H1 (cell line): ENCODE measurements around the gene DNAH1. TPM values are rescaled to one million over a fixed set of nuclear protein-coding genes. Genes with fewer than 3 reads are reported as not detected.

Experiments used
- CTCF ChIA-PET: fragments of 300-600 bp; sonication (Branson Sonifier 250); formaldehyde crosslinking; loops from one replicate; lab custom pipeline; 2021; ENCODE audit not compliant: partially characterized antibody; lab: Charles Lee
- POLR2A ChIA-PET: fragments of 300-600 bp; sonication (Branson Sonifier 250); formaldehyde crosslinking; loops from one replicate; lab custom pipeline; 2021; ENCODE audit warnings: inconsistent platforms; ENCODE audit not compliant: partially characterized antibody; lab: Charles Lee
- DNase-seq, 2 experiments: peaks; one replicate each; pipeline versions ENCODE4 v3.0.0 to v3.0.0-alpha.2; 2010 to 2022; ENCODE audit warnings: low spot score in 2 of 2, low read depth in 1 of 2, mixed read lengths in 1 of 2
- FAIRE-seq: peaks from 2 replicates; lab custom pipeline; 2011; peaks lifted over from hg19 to GRCh38; lab: Jason Lieb, UNC
- H2AFZ ChIP-seq: 2 replicates; pipeline ENCODE4 v1.8.1; 2012; ENCODE audit warnings: low read length, inconsistent platforms
- H2AK5ac ChIP-seq: 2 replicates; pipeline ENCODE4 v1.6.1; 2013; ENCODE audit warnings: low read depth, low read length
- H2BK120ac ChIP-seq: replicated peaks from 2 replicates; pipeline ENCODE3; 2013; ENCODE audit warnings: low read depth, low read length, inconsistent platforms
- H2BK12ac ChIP-seq: 2 replicates; pipeline ENCODE4 v1.6.1; 2013; ENCODE audit warnings: low read depth, low read length
- H2BK15ac ChIP-seq: 2 replicates; pipeline ENCODE4 v1.6.1; 2013; ENCODE audit warnings: low read length
- H2BK20ac ChIP-seq: 2 replicates; pipeline ENCODE4 v1.6.1; 2013; ENCODE audit warnings: low read length
- H2BK5ac ChIP-seq: 2 replicates; pipeline ENCODE4 v1.6.1; 2013; ENCODE audit warnings: low read depth, low read length
- H3K14ac ChIP-seq: 2 replicates; pipeline ENCODE4 v1.6.1; 2013; ENCODE audit warnings: inconsistent platforms; ENCODE audit not compliant: insufficient read length
- H3K18ac ChIP-seq: 2 replicates; pipeline ENCODE4 v1.6.1; 2013; ENCODE audit warnings: low read length; ENCODE audit errors: extremely low read depth
- H3K23ac ChIP-seq: 2 replicates; pipeline ENCODE4 v1.6.1; 2013; ENCODE audit warnings: inconsistent platforms; ENCODE audit not compliant: insufficient read length
- H3K23me2 ChIP-seq: 2 replicates; pipeline ENCODE4 v1.6.1; 2013; ENCODE audit warnings: low read depth, low read length
- H3K27ac ChIP-seq: 2 replicates; pipeline ENCODE4 v1.6.1; 2011; ENCODE audit warnings: low read depth, low read length, inconsistent platforms
- H3K27me3 ChIP-seq, 4 experiments: replicated peaks in 1 of 4; 1 replicate in 1 of 4; 2 replicates in 3 of 4; pipeline versions ENCODE4 v1.6.1 to v1.8.1; 2011 to 2013; ENCODE audit warnings: low read length in 3 of 4, mild to moderate bottlenecking in 3 of 4, inconsistent platforms in 2 of 4, mixed read lengths in 2 of 4, moderate library complexity in 1 of 4; ENCODE audit not compliant: control insufficient read depth in 3 of 4, insufficient read depth in 3 of 4; ENCODE audit errors: extremely low read depth in 1 of 4
- H3K36me3 ChIP-seq, 4 experiments: 2 replicates each; pipeline versions ENCODE4 v1.6.1 to v1.8.1; 2011 to 2013; ENCODE audit warnings: mild to moderate bottlenecking in 4 of 4, low read length in 3 of 4, moderate library complexity in 2 of 4, control low read depth in 1 of 4, inconsistent platforms in 1 of 4; ENCODE audit not compliant: insufficient read depth in 4 of 4, control insufficient read depth in 2 of 4
- H3K4ac ChIP-seq: replicated peaks from 2 replicates; pipeline ENCODE3; 2013; ENCODE audit warnings: low read length, low read depth, mixed read lengths, inconsistent platforms; ENCODE audit not compliant: insufficient read length
- H3K4me1 ChIP-seq, 4 experiments: replicated peaks in 1 of 4; 1 replicate in 1 of 4; 2 replicates in 3 of 4; pipeline versions ENCODE4 v1.6.1 to v1.8.1; 2011 to 2013; ENCODE audit warnings: low read length in 3 of 4, inconsistent platforms in 2 of 4, mixed read lengths in 1 of 4; ENCODE audit not compliant: insufficient read depth in 4 of 4, control insufficient read depth in 3 of 4
- H3K4me2 ChIP-seq, 2 experiments: 2 replicates each; pipeline versions ENCODE4 v1.6.1 to v1.8.1; 2011 to 2013; ENCODE audit warnings: low read depth in 2 of 2, low read length in 2 of 2, control low read depth in 1 of 2, inconsistent platforms in 1 of 2, mild to moderate bottlenecking in 1 of 2; ENCODE audit not compliant: insufficient read depth in 1 of 2
- H3K4me3 ChIP-seq, 4 experiments: fragments of 200-600, 300-600 bp in 1 of 4; sonication (generic), shearing (Covaris generic), sonication (Bioruptor Twin) in 1 of 4; 2 replicates each; pipeline versions ENCODE4 v1.5.1 to v1.8.1; 2011 to 2016; ENCODE audit warnings: low read length in 4 of 4, low read depth in 3 of 4, control low read depth in 2 of 4, inconsistent platforms in 2 of 4, mild to moderate bottlenecking in 2 of 4, mixed read lengths in 1 of 4, moderate library complexity in 1 of 4; ENCODE audit not compliant: insufficient read depth in 2 of 4; ENCODE audit errors: extremely low read depth in 1 of 4
- H3K56ac ChIP-seq: replicated peaks from 2 replicates; pipeline ENCODE3; 2013; ENCODE audit warnings: low read depth, mild to moderate bottlenecking, mixed read lengths, low read length, inconsistent platforms; ENCODE audit not compliant: insufficient read length
- H3K79me1 ChIP-seq: 2 replicates; pipeline ENCODE4 v1.6.1; 2013; ENCODE audit warnings: low read depth, low read length, control low read depth
- H3K79me2 ChIP-seq, 2 experiments: 2 replicates each; pipeline versions ENCODE4 v1.6.1 to v1.8.1; 2012 to 2013; ENCODE audit warnings: low read length in 2 of 2, mild to moderate bottlenecking in 2 of 2, inconsistent platforms in 1 of 2; ENCODE audit not compliant: insufficient read depth in 2 of 2, control insufficient read depth in 1 of 2
- H3K9ac ChIP-seq, 4 experiments: replicated peaks in 1 of 4; 1 replicate in 1 of 4; 2 replicates in 3 of 4; pipeline versions ENCODE4 v1.6.1 to v1.8.1; 2011 to 2013; ENCODE audit warnings: low read depth in 3 of 4, low read length in 3 of 4, control low read depth in 2 of 4, mild to moderate bottlenecking in 2 of 4, moderate library complexity in 2 of 4, inconsistent platforms in 1 of 4; ENCODE audit errors: extremely low read depth in 1 of 4
- H3K9me3 ChIP-seq, 2 experiments: 2 replicates each; pipeline versions ENCODE4 v1.6.1 to v1.8.1; 2012 to 2013; ENCODE audit warnings: mild to moderate bottlenecking in 2 of 2, moderate library complexity in 2 of 2, control low read depth in 1 of 2, inconsistent platforms in 1 of 2, low read depth in 1 of 2, low read length in 1 of 2, mixed read lengths in 1 of 2; ENCODE audit not compliant: insufficient read depth in 2 of 2
- H4K20me1 ChIP-seq, 2 experiments: replicated peaks in 1 of 2; 2 replicates each; pipeline versions ENCODE3 to v1.8.1; 2011 to 2013; ENCODE audit warnings: inconsistent platforms in 2 of 2, low read length in 2 of 2, mild to moderate bottlenecking in 1 of 2; ENCODE audit not compliant: insufficient read depth in 2 of 2, control insufficient read depth in 1 of 2
- H4K5ac ChIP-seq: 2 replicates; pipeline ENCODE4 v1.6.1; 2013; ENCODE audit warnings: low read length, low read depth, mixed read lengths, inconsistent platforms; ENCODE audit not compliant: insufficient read length
- H4K8ac ChIP-seq: 2 replicates; pipeline ENCODE4 v1.8.0; 2013; ENCODE audit warnings: mild to moderate bottlenecking, moderate library complexity, low read length, inconsistent platforms; ENCODE audit not compliant: insufficient read depth; ENCODE audit errors: extremely low read depth
- H4K91ac ChIP-seq: replicated peaks from 2 replicates; pipeline ENCODE3; 2013; ENCODE audit warnings: low read length, mixed read lengths, inconsistent platforms; ENCODE audit not compliant: insufficient read length
- EZH2 ChIP-seq: fragments of 200-600 bp; sonication (generic); IDR thresholded peaks from 2 replicates; pipeline ENCODE4 v1.7.1; 2012; ENCODE audit warnings: low read depth, mild to moderate bottlenecking, moderate library complexity, low read length, inconsistent platforms; ENCODE audit not compliant: severe bottlenecking
- HDAC6 ChIP-seq: IDR thresholded peaks from one replicate; pipeline ENCODE4 v1.7.1; 2012; ENCODE audit warnings: low read depth, mild to moderate bottlenecking, inconsistent platforms, low read length, moderate library complexity
- KDM5A ChIP-seq: fragments of 200-600 bp; IDR thresholded peaks from 2 replicates; pipeline ENCODE4 v1.7.1; 2012; ENCODE audit warnings: mild to moderate bottlenecking, low read length, inconsistent platforms, mixed read lengths
- POLR2A ChIP-seq, 2 experiments: IDR thresholded peaks; 1 replicate in 1 of 2; 2 replicates in 1 of 2; pipeline ENCODE4 v1.6.1; 2011; ENCODE audit warnings: low read depth in 2 of 2, low read length in 2 of 2, mild to moderate bottlenecking in 2 of 2; ENCODE audit errors: control extremely low read depth in 1 of 2
- POLR2AphosphoS5 ChIP-seq: IDR thresholded peaks from 2 replicates; pipeline ENCODE4 v1.6.1; 2011; ENCODE audit warnings: low read depth, low read length
- RNF2 ChIP-seq: fragments of 200-900, 300-1000 bp; sonication (generic); IDR thresholded peaks from 2 replicates; pipeline ENCODE4 v1.7.1; 2016; ENCODE audit warnings: borderline replicate concordance, low read depth, mild to moderate bottlenecking, antibody characterized with exemption, low read length; ENCODE audit not compliant: poor library complexity, severe bottlenecking; ENCODE audit errors: missing control alignments
- SP2 ChIP-seq: IDR thresholded peaks from 2 replicates; pipeline ENCODE4 v1.6.1; 2012; ENCODE audit warnings: mild to moderate bottlenecking, low read length, inconsistent platforms
- TCF12 ChIP-seq: IDR thresholded peaks from 2 replicates; pipeline ENCODE4 v1.6.1; 2011; ENCODE audit warnings: low read depth, mild to moderate bottlenecking, low read length
- USF2 ChIP-seq: IDR thresholded peaks from 2 replicates; pipeline ENCODE4 v1.6.1; 2011; ENCODE audit warnings: low read length, improper control_type of control experiment
- ZNF274 ChIP-seq: IDR thresholded peaks from 2 replicates; pipeline ENCODE4 v1.7.0; 2012; ENCODE audit warnings: low read length, borderline replicate concordance; ENCODE audit errors: extremely low read depth
- WGBS, 2 experiments: shearing (Covaris generic) in 1 of 2; methylation state at CpG; one replicate each; pipeline versions ENCODE4 v1.1.6 to v1.1.7; 2013 to 2015; ENCODE audit warnings: low lambda C conversion rate in 2 of 2, mixed read lengths in 2 of 2, inconsistent platforms in 1 of 2, low coverage in 1 of 2, missing lambda C conversion rate in 1 of 2; ENCODE audit not compliant: insufficient replicate concordance in 2 of 2, insufficient coverage in 1 of 2, insufficient read length in 1 of 2; ENCODE audit errors: extremely low coverage in 1 of 2, missing lambda C conversion rate in 1 of 2; 5-methylcytosine and 5-hydroxymethylcytosine counted together
- polyA plus RNA-seq, 7 experiments: library from polyadenylated mRNA; depleted of rRNA in 3 of 7; stranded (reverse) in 5 of 7; unstranded in 2 of 7; fragments of >200 nt in 5 of 7; fragments of 200-250 nt in 2 of 7; gene quantifications; 1 replicate in 5 of 7; 2 replicates in 1 of 7; 4 replicates in 1 of 7; pipeline versions ENCODE4 v1.2.1 to v1.2.3, GENCODE V29; 2011 to 2013; ENCODE audit warnings: missing spikeins in 2 of 7, mixed read lengths in 2 of 7
- total RNA-seq: library from RNA; stranded (reverse); fragmentation: NEBNext Ultra II Directional; extraction: Animal tissue kit (Norgen Biotek cat#: 25700); gene quantifications from 2 replicates; pipeline ENCODE4 v1.2.1, GENCODE V29; 2021
- TF ChIP-seq, protein P1 (sequence below): IDR thresholded peaks from 2 replicates; pipeline ENCODE4 v1.6.1; 2012; ENCODE audit warnings: inconsistent platforms

DNAH1 gene
- total and polyA plus RNA-seq, 2 of the 8 experiments (the other 6 are each of a cell fraction or from before 2014, with no cell fraction given): 1.0 to 1.5 TPM

- H3K36me3 ChIP-seq: no peaks in the 10 kb centered on the region; a peak in 1 of 8 replicates
- TF ChIP-seq ZNF274: no peak
- peak; percentile 96 to 97 for TF ChIP-seq POLR2A (IDR thresholded peaks at IDR 0.05; ENCODE audit: control extremely low read depth in 1 of 2, low read depth in 2 of 2, low read length in 2 of 2)
- TF ChIP-seq SP2: no peak
- TF ChIP-seq TCF12: no peak
- no peak for TF ChIP-seq RNF2
- TF ChIP-seq EZH2: no peak
- no peak for TF ChIP-seq KDM5A
- no peak for TF ChIP-seq HDAC6
- TF ChIP-seq POLR2AphosphoS5: peak; percentile 95
- TF ChIP-seq, protein P1, sequence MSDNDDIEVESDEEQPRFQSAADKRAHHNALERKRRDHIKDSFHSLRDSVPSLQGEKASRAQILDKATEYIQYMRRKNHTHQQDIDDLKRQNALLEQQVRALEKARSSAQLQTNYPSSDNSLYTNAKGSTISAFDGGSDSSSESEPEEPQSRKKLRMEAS: peak; percentile 25; the same call in 1 of the 2 replicates
- TF ChIP-seq USF2: no peak
These were observed 37.5 kb upstream of the DNAH1 start, which contains the start of gene WDR82 for GRCh38 chr3:52278510-52279069. Gene WDR82, minus strand, starts transcription at chr3:52278649. Its CDS starts 288 bp downstream, at chr3:52278361.

More at GRCh38 chr3:52278510-52279069, 37.5 kb upstream of the DNAH1 start, which contains the start of gene WDR82:
- Histone ChIP-seq H3K14ac (no peak within 1 kb of the TSS), H4K5ac (peak within 1 kb of the TSS; percentile 97), H3K79me2 (peaks cover 32 to 46% of the 10 kb centered on the region in 2 experiments), H3K4ac (no peak within 1 kb of the TSS), H4K91ac (peak within 1 kb of the TSS; percentile 94), H3K56ac (peak within 1 kb of the TSS; percentile 79), H3K4me2 (peak within 1 kb of the TSS; percentile 84 to 90), H3K27me3 (no peaks in the 10 kb centered on the region), H3K23ac (no peak within 1 kb of the TSS), H2BK12ac (peak within 1 kb of the TSS; percentile 92), H2AFZ (0 out of 2 replicates have a peak within 1 kb of the TSS, but pooled peaks have one; percentile 90), H2AK5ac (0 out of 2 replicates have a peak within 1 kb of the TSS, but pooled peaks have one; percentile 82), H2BK20ac (no peak within 1 kb of the TSS), H4K20me1 (peaks cover 11 to 12% of the 10 kb centered on the region in 2 experiments), H3K4me3 (peak within 1 kb of the TSS; percentile 94 to 99 (median 97)), H4K8ac (peak within 1 kb of the TSS; percentile 100), H3K23me2 (peaks cover 10% of the 10 kb centered on the region), H3K18ac (peak within 1 kb of the TSS; percentile 97), H3K9me3 (no peaks in the 10 kb centered on the region), H2BK5ac (peak within 1 kb of the TSS; percentile 98), H3K27ac (peak within 1 kb of the TSS; percentile 98), H3K9ac (peak within 1 kb of the TSS; percentile 98 to 99 (median 98)), H3K79me1 (no peaks in the 10 kb centered on the region; the same call in 1 of the 2 replicates), H2BK120ac (no peak within 1 kb of the TSS), H3K4me1 (peaks cover 0 to 3% (median under 1%) of the 10 kb centered on the region in 4 experiments; a peak in 3 of 7 replicates), H2BK15ac (no peak within 1 kb of the TSS; the same call in 1 of the 2 replicates)
- CTCF ChIA-PET: interaction anchor here (0.5 to 6.1 kb wide), 24 partner anchors 9 to 271 kb away, joined by 3 to 34 read pairs (median 4); partner anchors contain the start of genes GLYCTK, PPM1M and TWF2
- DNase-seq (peak; percentile 85 to 99), FAIRE-seq (no peak)
- POLR2A ChIA-PET: interaction anchor here (0.6 to 5.1 kb wide), 36 partner anchors 8 to 436 kb away, joined by 3 to 76 read pairs (median 4); partner anchors contain the start of genes ALAS1, GLYCTK, PPM1M and RPL29
- WGBS, 2 experiments: 1% methylated on average over 27 of the region's 58 CpGs; no CpG with 5 or more reads in 1 of the 2 experiments
